Tibial nerve (tissue), 4 donors: Measurements from ENCODE around the gene STAT5B. TPM values are rescaled to one million over a fixed set of nuclear protein-coding genes. Genes with fewer than 3 reads are reported as not detected.

Experiments used
- DNase-seq, 2 donors: peaks; one replicate each; pipeline ENCODE4 v3.0.0-alpha.2; 2019; ENCODE audit warnings: low spot score in 2 of 2
- H3K27ac ChIP-seq, 4 donors: fragments of 200-600 bp; sonication (generic) in 3 of 4; one replicate each; pipeline ENCODE4 v1.5.1; 2017 to 2019; ENCODE audit warnings: mild to moderate bottlenecking in 1 of 4
- H3K27me3 ChIP-seq, 2 donors: fragments of 200-600 bp; sonication (generic) in 1 of 2; one replicate each; pipeline versions ENCODE4 v1.5.1 to v1.6.0; 2017 to 2019
- H3K36me3 ChIP-seq, 3 donors: fragments of 200-600 bp; sonication (generic); one replicate each; pipeline ENCODE4 v1.5.1; 2018 to 2019
- H3K4me1 ChIP-seq, 4 donors: fragments of 200-600 bp; sonication (generic) in 3 of 4; one replicate each; pipeline ENCODE4 v1.5.1; 2017 to 2019
- H3K4me3 ChIP-seq, 4 donors: fragments of 200-600 bp; sonication (generic) in 3 of 4; one replicate each; pipeline ENCODE4 v1.5.1; 2017 to 2019; ENCODE audit warnings: mild to moderate bottlenecking in 1 of 4, moderate library complexity in 1 of 4
- H3K9me3 ChIP-seq, 4 donors: fragments of 200-600 bp; sonication (generic) in 3 of 4; one replicate each; pipeline ENCODE4 v1.5.1; 2017 to 2019
- EP300 ChIP-seq, 2 donors: sonication (generic); formaldehyde crosslinking; IDR thresholded peaks; one replicate each; pipeline ENCODE4 v1.6.1; 2017; ENCODE audit warnings: antibody characterized with exemption in 2 of 2, mild to moderate bottlenecking in 1 of 2
- POLR2A ChIP-seq, 2 donors: fragments of 450-650 bp; IDR thresholded peaks; one replicate each; pipeline ENCODE4 v1.6.1; 2017; ENCODE audit warnings: antibody characterized with exemption in 2 of 2, mild to moderate bottlenecking in 2 of 2, moderate library complexity in 2 of 2
- WGBS, 2 donors: methylation state at CpG; one replicate each; pipeline ENCODE4 v1.1.5; 2018; 5-methylcytosine and 5-hydroxymethylcytosine counted together
- total RNA-seq, 4 donors: library from RNA; depleted of rRNA; stranded (reverse); fragments of >200 nt; gene quantifications; one replicate each; pipeline ENCODE4 v1.1.0, GENCODE V29; 2016
- TF ChIP-seq, protein P1 (sequence below), 5 experiments: fragments of 200-600 bp in 3 of 5; fragments of 450-650 bp in 2 of 5; sonication (generic) in 3 of 5; IDR thresholded peaks; one replicate each; pipeline ENCODE4 v1.5.1; 2016 to 2019; ENCODE audit warnings: antibody characterized with exemption in 5 of 5, mild to moderate bottlenecking in 3 of 5, moderate library complexity in 2 of 5

STAT5B gene
- total RNA-seq, 4 donors from 2014 or later = 96.8 to 117 (median 104) TPM

DNA sequence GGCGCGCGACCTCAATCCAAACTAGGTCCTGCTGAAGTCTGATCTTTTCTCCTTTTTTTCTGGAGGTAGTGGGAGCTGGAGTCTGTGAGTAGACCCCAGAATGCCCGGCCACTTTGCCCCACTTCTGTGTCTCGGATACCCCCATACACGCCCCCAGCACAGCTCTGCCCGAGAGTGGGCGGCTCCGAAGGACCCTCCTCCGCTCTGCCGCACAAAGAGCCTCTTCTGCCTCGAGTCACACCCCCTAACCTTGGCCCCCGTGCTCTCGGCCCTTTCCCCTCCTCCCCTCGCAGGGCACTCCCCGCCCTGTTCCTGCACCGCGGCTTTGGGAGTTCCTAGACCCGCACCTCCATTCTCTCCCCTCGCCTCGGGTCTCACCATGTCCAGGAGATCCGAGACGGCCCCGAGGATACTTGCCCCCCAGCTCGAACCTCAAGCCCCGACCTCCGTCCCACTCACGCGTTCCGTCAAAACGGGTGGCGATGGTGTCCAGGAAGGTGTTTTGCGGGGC lies 95.7 kb downstream of the STAT5B start:
- no peaks in the 10 kb centered on the region for H3K36me3 ChIP-seq
- TF ChIP-seq POLR2A (IDR thresholded peaks at IDR 0.05) (no peak), EP300 (IDR thresholded peaks at IDR 0.05) (no peak)
- TF ChIP-seq, protein P1, sequence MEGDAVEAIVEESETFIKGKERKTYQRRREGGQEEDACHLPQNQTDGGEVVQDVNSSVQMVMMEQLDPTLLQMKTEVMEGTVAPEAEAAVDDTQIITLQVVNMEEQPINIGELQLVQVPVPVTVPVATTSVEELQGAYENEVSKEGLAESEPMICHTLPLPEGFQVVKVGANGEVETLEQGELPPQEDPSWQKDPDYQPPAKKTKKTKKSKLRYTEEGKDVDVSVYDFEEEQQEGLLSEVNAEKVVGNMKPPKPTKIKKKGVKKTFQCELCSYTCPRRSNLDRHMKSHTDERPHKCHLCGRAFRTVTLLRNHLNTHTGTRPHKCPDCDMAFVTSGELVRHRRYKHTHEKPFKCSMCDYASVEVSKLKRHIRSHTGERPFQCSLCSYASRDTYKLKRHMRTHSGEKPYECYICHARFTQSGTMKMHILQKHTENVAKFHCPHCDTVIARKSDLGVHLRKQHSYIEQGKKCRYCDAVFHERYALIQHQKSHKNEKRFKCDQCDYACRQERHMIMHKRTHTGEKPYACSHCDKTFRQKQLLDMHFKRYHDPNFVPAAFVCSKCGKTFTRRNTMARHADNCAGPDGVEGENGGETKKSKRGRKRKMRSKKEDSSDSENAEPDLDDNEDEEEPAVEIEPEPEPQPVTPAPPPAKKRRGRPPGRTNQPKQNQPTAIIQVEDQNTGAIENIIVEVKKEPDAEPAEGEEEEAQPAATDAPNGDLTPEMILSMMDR (IDR thresholded peaks at IDR 0.05) = no peak
- peaks cover 0 to 32% of the 10 kb centered on the region in 2 donors for H3K27me3 ChIP-seq
- peaks cover 0 to 37% (median 24%) of the 10 kb centered on the region in 4 donors for H3K4me1 ChIP-seq
- no peak overlapping the region for H3K27ac ChIP-seq
- WGBS, 2 donors = 2 to 4% methylated on average over 24 to 33 of the region's 33 CpGs
- H3K9me3 ChIP-seq = no peaks in the 10 kb centered on the region
- DNase-seq = no peak
- peak overlapping the region; percentile 11 to 47 (median 32) for H3K4me3 ChIP-seq

DNA sequence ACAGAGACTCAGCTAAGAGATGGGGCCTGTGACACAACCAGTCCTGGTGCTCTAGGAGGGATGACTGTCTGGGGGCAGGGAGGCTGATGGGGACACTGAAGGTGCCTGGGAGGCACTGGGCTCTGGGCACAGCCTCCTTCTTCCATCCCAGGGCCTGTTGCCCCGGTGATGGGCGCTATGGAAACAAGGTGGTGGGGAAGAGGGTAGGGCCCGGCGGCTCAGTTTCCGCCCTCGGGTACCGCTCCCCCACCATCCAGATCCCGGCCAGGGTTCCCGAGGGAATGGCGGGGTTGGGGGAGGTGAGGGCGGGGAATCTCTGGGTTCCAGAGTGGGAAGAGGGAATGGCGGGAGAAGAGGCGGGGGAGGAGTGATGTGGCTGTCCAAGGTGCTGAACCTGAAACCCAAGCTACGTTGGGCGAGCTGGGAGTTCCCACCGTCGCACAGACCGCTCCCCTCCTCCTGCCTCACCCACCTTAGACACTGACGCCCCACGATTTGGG lies 96.2 kb downstream of the STAT5B start:
- H3K27me3 ChIP-seq = peaks cover 0 to 32% of the 10 kb centered on the region in 2 donors
- H3K4me3 ChIP-seq = peak overlapping the region in 1 of 4 donors; percentile 47
- peaks cover 0 to 37% (median 24%) of the 10 kb centered on the region in 4 donors for H3K4me1 ChIP-seq
- 12 to 17% methylated on average over 13 to 20 of the region's 20 CpGs for WGBS, 2 donors
- H3K27ac ChIP-seq = no peak overlapping the region
- no peak for DNase-seq
- H3K9me3 ChIP-seq = no peaks in the 10 kb centered on the region
- TF ChIP-seq EP300 (IDR thresholded peaks at IDR 0.05) = no peak
- TF ChIP-seq, protein P1 (IDR thresholded peaks at IDR 0.05) = no peak
- TF ChIP-seq POLR2A (IDR thresholded peaks at IDR 0.05) = no peak
- no peaks in the 10 kb centered on the region for H3K36me3 ChIP-seq

DNA sequence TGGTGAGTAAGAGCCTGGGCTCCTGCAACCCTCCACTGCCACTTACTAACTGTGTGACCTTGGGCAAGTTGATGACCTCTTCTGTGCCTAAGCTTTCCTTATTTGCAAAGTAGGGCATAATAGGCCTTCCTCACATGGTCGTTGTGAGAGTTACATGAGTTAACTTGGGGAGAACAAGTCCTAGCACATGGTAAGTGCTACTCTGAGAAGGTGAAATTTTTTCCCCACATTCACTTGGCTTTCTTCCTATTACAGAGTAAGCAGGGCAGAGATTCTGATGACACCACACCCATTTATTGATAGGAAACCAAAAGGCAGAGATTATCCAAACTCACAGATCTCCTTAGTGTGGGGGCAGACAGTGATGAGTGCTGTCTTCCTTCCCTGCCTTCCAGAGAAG lies 96.9 kb downstream of the STAT5B start:
- no peak for DNase-seq
- 29 to 58% methylated on average over 1 of the region's 1 CpG for WGBS, 2 donors

DNA sequence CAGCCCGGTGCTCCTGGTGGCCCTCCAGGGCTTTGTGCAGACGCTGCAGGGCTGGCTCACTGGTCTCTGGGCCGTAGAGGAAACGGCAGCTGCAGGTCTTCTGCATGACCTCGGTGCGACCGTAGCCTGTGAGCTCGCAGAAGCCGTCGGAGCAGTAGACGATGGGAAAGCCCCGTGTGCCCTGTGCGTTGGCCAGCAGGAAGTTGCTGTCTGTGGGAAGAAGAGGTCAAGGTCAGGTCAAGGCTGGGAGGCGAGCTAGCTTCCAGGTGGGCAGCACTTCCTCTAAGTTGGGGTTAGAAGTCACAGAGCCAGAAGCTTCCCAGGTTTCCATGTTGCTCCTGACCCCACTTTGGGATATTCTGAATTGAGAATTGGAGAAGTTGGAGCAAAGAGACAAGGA lies 97.4 kb downstream of the STAT5B start:
- no peaks in the 10 kb centered on the region for H3K9me3 ChIP-seq
- no peaks in the 10 kb centered on the region for H3K36me3 ChIP-seq
- no peak for DNase-seq
- TF ChIP-seq POLR2A (IDR thresholded peaks at IDR 0.05) = no peak
- TF ChIP-seq, protein P1 (IDR thresholded peaks at IDR 0.05) = no peak
- TF ChIP-seq EP300 (IDR thresholded peaks at IDR 0.05) = no peak
- H3K4me3 ChIP-seq = no peak overlapping the region
- H3K27me3 ChIP-seq = peaks cover 0 to 32% of the 10 kb centered on the region in 2 donors
- peaks cover 0 to 28% (median 19%) of the 10 kb centered on the region in 4 donors for H3K4me1 ChIP-seq
- 26 to 31% methylated on average over 12 to 14 of the region's 14 CpGs for WGBS, 2 donors
- H3K27ac ChIP-seq = no peak overlapping the region

More for the DNA sequence above, 96.9 kb downstream of the STAT5B start:
- peaks cover 0 to 32% of the 10 kb centered on the region in 2 donors for H3K27me3 ChIP-seq
- no peaks in the 10 kb centered on the region for H3K9me3 ChIP-seq
- no peak overlapping the region for H3K27ac ChIP-seq
- TF ChIP-seq, protein P1 (IDR thresholded peaks at IDR 0.05) = no peak
- TF ChIP-seq EP300 (IDR thresholded peaks at IDR 0.05) = no peak
- TF ChIP-seq POLR2A (IDR thresholded peaks at IDR 0.05) = no peak
- no peak overlapping the region for H3K4me3 ChIP-seq
- no peaks in the 10 kb centered on the region for H3K36me3 ChIP-seq
- peaks cover 0 to 32% (median 20%) of the 10 kb centered on the region in 4 donors for H3K4me1 ChIP-seq

DNA sequence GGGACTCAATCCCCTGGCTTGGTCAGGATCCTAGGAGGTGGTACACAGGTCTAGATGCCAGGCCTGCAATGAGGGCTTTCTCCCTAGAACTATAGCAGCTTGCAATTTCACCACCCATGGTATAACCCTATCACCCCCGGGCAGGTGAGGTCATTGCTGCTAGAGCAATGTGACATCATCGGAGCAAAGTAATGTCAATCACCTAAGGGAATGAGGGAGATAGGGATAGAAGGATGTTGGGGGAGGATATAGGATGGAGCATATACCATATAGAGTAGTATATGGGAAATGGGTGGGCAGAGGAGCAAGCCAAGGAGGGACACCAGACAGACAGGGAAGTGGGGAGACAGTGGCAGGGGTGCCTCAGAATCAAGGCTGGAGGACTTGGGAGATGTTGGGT lies 98.5 kb downstream of the STAT5B start:
- Histone ChIP-seq H3K36me3 (no peaks in the 10 kb centered on the region), H3K27ac (no peak overlapping the region), H3K4me3 (no peak overlapping the region), H3K4me1 (peaks cover 0 to 18% (median 13%) of the 10 kb centered on the region in 4 donors), H3K9me3 (no peaks in the 10 kb centered on the region), H3K27me3 (peaks cover 0 to 31% of the 10 kb centered on the region in 2 donors)
- WGBS, 2 donors = 87 to 96% methylated on average over 2 of the region's 2 CpGs
- no peak for TF ChIP-seq EP300 (IDR thresholded peaks at IDR 0.05)
- TF ChIP-seq POLR2A (IDR thresholded peaks at IDR 0.05) = no peak
- TF ChIP-seq, protein P1 (IDR thresholded peaks at IDR 0.05) = no peak
- no peak for DNase-seq
